LoVo (cell line): ENCODE results near the gene DENND2A.
"Not testable (repeated sequence)": the region's sequence is repeated elsewhere in the genome, so short reads cannot be mapped to it uniquely, and the experiment has no call there.

Experiments used
- DNase-seq: peaks from one replicate; pipeline ENCODE4 v3.0.0-alpha.2; 2016; ENCODE audit warnings: low spot score

DENND2A gene

GRCh38 chr7:140646931-140647647 lies 6.5 kb upstream of the DENND2A start:
- DNase-seq, result peak; percentile 58

GRCh38 chr7:140645166-140645900 lies 4.7 kb upstream of the DENND2A start:
- DNase-seq, result no peak

GRCh38 chr7:140644761-140645160 lies 4.1 kb upstream of the DENND2A start:
- DNase-seq, result not testable (repeated sequence)

GRCh38 chr7:140643416-140643815 lies 2.8 kb upstream of the DENND2A start:
- no peak for DNase-seq

- DNase-seq, result no peak
Observed at GRCh38 chr7:140641524-140642195, 1.0 kb upstream of the DENND2A start.

GRCh38 chr7:140640060-140640637 lies 464 bp downstream of the DENND2A start:
- no peak for DNase-seq

- DNase-seq, result no peak
Observed at GRCh38 chr7:140639366-140640053, 1.1 kb downstream of the DENND2A start.

- no peak for DNase-seq
Observed at GRCh38 chr7:140638173-140638791, 2.3 kb downstream of the DENND2A start.

GRCh38 chr7:140637400-140637799 lies 3.2 kb downstream of the DENND2A start:
- no peak for DNase-seq

GRCh38 chr7:140635816-140636215 lies 4.8 kb downstream of the DENND2A start:
- no peak for DNase-seq

GRCh38 chr7:140635345-140635744 lies 5.3 kb downstream of the DENND2A start:
- no peak for DNase-seq

- no peak for DNase-seq
Observed at GRCh38 chr7:140631602-140632001, 9.0 kb downstream of the DENND2A start.

GRCh38 chr7:140631021-140631420 lies 9.6 kb downstream of the DENND2A start:
- DNase-seq, result no peak

GRCh38 chr7:140625908-140626868 lies 14.4 kb downstream of the DENND2A start:
- peak; percentile 53 for DNase-seq

- not testable (repeated sequence) for DNase-seq
Observed at GRCh38 chr7:140625192-140625558, 15.4 kb downstream of the DENND2A start.

- no peak for DNase-seq
Observed at GRCh38 chr7:140624392-140625191, 16.0 kb downstream of the DENND2A start.

- no peak for DNase-seq
Observed at GRCh38 chr7:140623980-140624379, 16.6 kb downstream of the DENND2A start.

GRCh38 chr7:140621401-140622021 lies 19.1 kb downstream of the DENND2A start:
- DNase-seq, result no peak

- not testable (repeated sequence) for DNase-seq
Observed at GRCh38 chr7:140619915-140620510, 20.6 kb downstream of the DENND2A start.
